MM.1S (cell line): ENCODE measurements around the gene TRIM77.

Experiments used
- EZH2 ChIP-seq: fragments of 300-600 bp; sonication (generic); optimal IDR thresholded peaks from 2 replicates; pipeline ENCODE3; 2017; ENCODE audit warnings: low read depth, mild to moderate bottlenecking, antibody characterized with exemption, low read length, mixed read lengths
- TF ChIP-seq, protein P1 (sequence below): fragments of 300-600 bp; sonication (generic); IDR thresholded peaks from 2 replicates; pipeline ENCODE4 v1.5.1; 2016; ENCODE audit warnings: antibody characterized with exemption, low read length, mixed read lengths

DNA sequence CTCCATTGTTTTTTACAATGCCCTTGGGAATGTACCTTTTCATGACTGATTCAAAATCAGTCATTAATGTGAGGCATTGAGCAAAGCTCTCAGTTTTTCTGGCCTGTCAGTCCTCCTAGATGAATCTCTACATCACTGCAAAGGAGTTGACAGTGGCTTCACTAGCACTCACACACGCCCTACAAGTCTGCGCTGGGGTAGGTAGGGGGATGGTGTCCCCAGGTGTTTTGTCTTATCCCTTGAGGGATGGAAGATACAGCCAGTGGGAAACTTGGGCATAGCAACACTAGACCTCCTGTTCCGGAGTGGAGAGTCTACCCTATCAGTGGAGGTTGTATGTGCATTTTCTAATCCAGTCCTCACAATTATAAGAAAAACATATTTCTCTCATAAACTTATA lies 27.0 kb downstream of the TRIM77 start:
- TF ChIP-seq, protein P1, sequence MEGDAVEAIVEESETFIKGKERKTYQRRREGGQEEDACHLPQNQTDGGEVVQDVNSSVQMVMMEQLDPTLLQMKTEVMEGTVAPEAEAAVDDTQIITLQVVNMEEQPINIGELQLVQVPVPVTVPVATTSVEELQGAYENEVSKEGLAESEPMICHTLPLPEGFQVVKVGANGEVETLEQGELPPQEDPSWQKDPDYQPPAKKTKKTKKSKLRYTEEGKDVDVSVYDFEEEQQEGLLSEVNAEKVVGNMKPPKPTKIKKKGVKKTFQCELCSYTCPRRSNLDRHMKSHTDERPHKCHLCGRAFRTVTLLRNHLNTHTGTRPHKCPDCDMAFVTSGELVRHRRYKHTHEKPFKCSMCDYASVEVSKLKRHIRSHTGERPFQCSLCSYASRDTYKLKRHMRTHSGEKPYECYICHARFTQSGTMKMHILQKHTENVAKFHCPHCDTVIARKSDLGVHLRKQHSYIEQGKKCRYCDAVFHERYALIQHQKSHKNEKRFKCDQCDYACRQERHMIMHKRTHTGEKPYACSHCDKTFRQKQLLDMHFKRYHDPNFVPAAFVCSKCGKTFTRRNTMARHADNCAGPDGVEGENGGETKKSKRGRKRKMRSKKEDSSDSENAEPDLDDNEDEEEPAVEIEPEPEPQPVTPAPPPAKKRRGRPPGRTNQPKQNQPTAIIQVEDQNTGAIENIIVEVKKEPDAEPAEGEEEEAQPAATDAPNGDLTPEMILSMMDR: no peak
- no peak for TF ChIP-seq EZH2
